NOMO-1 treated with dmso at 0.1 percent for 144 hours (cell line): ENCODE measurements around the gene HSD3B2.

Experiments
- DNase-seq: peaks from one replicate; lab custom pipeline; 2025; ENCODE audit not compliant: unreplicated experiment; lab: John Stamatoyannopoulos, UW

The HSD3B2 gene

GRCh38 chr1:119453021-119453420 lies 38.1 kb downstream of the HSD3B2 start:
- no peak for DNase-seq

- no peak for DNase-seq
Measured at GRCh38 chr1:119462964-119463363, 48.0 kb downstream of the HSD3B2 start.

- no peak for DNase-seq
Measured at GRCh38 chr1:119463569-119463968, 48.6 kb downstream of the HSD3B2 start.

- DNase-seq: no peak
Measured at GRCh38 chr1:119466445-119466844, 51.5 kb downstream of the HSD3B2 start.

GRCh38 chr1:119467219-119467618 lies 52.3 kb downstream of the HSD3B2 start:
- no peak for DNase-seq

GRCh38 chr1:119467857-119468668 lies 53.1 kb downstream of the HSD3B2 start:
- DNase-seq: no peak

- no peak for DNase-seq
Measured at GRCh38 chr1:119469741-119470140, 54.8 kb downstream of the HSD3B2 start.

- no peak for DNase-seq
Measured at GRCh38 chr1:119470377-119470776, 55.4 kb downstream of the HSD3B2 start.

GRCh38 chr1:119470958-119471357 lies 56.0 kb downstream of the HSD3B2 start:
- DNase-seq: no peak

GRCh38 chr1:119471566-119471965 lies 56.6 kb downstream of the HSD3B2 start:
- DNase-seq: no peak

GRCh38 chr1:119472080-119472818 lies 57.3 kb downstream of the HSD3B2 start:
- no peak for DNase-seq
